ENCODE data around the gene PRR9. TPM values are rescaled to one million over a fixed set of nuclear protein-coding genes. Genes with fewer than 3 reads are reported as not detected.

Gene PRR9
- polyA plus RNA-seq, 1 donor from 2014 or later = not detected

DNA sequence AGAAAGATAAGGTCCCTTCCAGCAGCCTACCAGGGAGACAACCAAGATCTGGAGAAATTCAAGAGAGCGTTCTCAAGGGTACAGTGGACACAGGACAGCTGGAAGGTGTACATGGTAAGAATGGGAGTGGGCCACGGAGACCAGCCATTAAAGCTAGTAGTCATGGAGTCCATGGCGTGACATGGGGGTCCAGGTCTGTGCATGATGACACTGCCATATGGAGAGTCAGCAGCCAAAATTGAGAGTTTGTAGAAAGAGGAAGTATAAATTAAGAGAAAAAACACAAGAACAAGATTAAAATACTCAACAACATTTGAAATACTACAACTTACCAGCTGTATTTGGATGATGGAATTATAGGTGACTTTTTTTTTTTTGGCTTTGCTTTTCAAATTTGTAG is 34.2 kb downstream of the PRR9 start:
- Histone ChIP-seq H3K79me2 (replicated peaks; ENCODE audit: insufficient read depth, low read length) (no peaks in the 10 kb centered on the region), H3K9me3 (ENCODE audit: low read length) (no peaks in the 10 kb centered on the region), H3K27me3 (ENCODE audit: insufficient read depth, low read depth, low read length) (no peaks in the 10 kb centered on the region), H2AFZ (ENCODE audit: low read depth, low read length) (no peak overlapping the region), H3K9me2 (ENCODE audit: insufficient read depth, low read length) (no peaks in the 10 kb centered on the region), H4K20me1 (ENCODE audit: insufficient read depth) (no peaks in the 10 kb centered on the region), H3K36me3 (ENCODE audit: insufficient read depth, low read length) (no peaks in the 10 kb centered on the region), H3K27ac (ENCODE audit: low read length) (no peak overlapping the region), H3K4me3 (ENCODE audit: low read length) (no peak overlapping the region), H3K9ac (ENCODE audit: low read length) (no peak overlapping the region), H3F3A (ENCODE audit: insufficient read depth, low read length, poor library complexity, severe bottlenecking) (no peaks in the 10 kb centered on the region), H3K4me2 (ENCODE audit: low read length) (no peak overlapping the region)
- TF ChIP-seq POLR2AphosphoS5 (IDR thresholded peaks at IDR 0.05) (no peak), REST (IDR thresholded peaks at IDR 0.05; ENCODE audit: borderline replicate concordance) (no peak), RAD21 (conservative IDR thresholded peaks at IDR 0.05) (no peak), EP300 (conservative IDR thresholded peaks at IDR 0.05; ENCODE audit: poor library complexity, severe bottlenecking) (no peak), MXI1 (conservative IDR thresholded peaks at IDR 0.05; ENCODE audit: poor library complexity, severe bottlenecking) (no peak), TAF1 (IDR thresholded peaks at IDR 0.05; ENCODE audit: low read depth) (no peak), SMC3 (conservative IDR thresholded peaks at IDR 0.05; ENCODE audit: poor library complexity) (no peak), EZH2 (IDR thresholded peaks at IDR 0.05; ENCODE audit: borderline replicate concordance, insufficient read depth, low read length, poor library complexity, severe bottlenecking) (no peak), CTCF (IDR thresholded peaks at IDR 0.05; ENCODE audit: poor library complexity, severe bottlenecking) (no peak)

DNA sequence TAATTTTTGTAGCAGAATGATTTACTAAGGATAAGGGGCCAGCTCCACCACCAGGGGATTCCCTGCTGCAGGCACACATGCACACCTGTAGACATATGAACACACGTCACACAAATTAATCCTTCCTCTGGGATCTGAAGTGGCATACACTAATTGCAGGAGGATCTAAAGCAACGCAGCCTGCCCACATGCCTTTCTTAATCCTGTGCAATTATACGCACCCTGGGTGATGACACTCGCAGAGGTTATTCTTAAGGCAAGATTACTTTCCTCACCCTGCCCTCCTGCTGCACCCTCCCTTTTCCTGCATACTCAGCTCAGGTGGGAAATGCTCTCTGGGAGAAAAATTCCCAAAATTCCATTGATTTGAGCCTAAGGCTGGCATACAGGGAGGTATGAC is 34.6 kb downstream of the PRR9 start:
- no peaks in the 10 kb centered on the region for H3K9me3 ChIP-seq (ENCODE audit: low read length)
- no peak overlapping the region for H2AFZ ChIP-seq (ENCODE audit: low read depth, low read length)
- H3K4me3 ChIP-seq (ENCODE audit: low read length) = no peak overlapping the region
- no peak overlapping the region for H3K27ac ChIP-seq (ENCODE audit: low read length)
- H4K20me1 ChIP-seq (ENCODE audit: insufficient read depth) = no peaks in the 10 kb centered on the region
- no peaks in the 10 kb centered on the region for H3K27me3 ChIP-seq (ENCODE audit: insufficient read depth, low read depth, low read length)
- no peak overlapping the region for H3K4me2 ChIP-seq (ENCODE audit: low read length)
- H3K9me2 ChIP-seq (ENCODE audit: insufficient read depth, low read length) = no peaks in the 10 kb centered on the region
- H3K79me2 ChIP-seq (replicated peaks; ENCODE audit: insufficient read depth, low read length) = no peaks in the 10 kb centered on the region
- no peaks in the 10 kb centered on the region for H3F3A ChIP-seq (ENCODE audit: insufficient read depth, low read length, poor library complexity, severe bottlenecking)
- TF ChIP-seq REST (IDR thresholded peaks at IDR 0.05; ENCODE audit: borderline replicate concordance) (no peak), SMC3 (conservative IDR thresholded peaks at IDR 0.05; ENCODE audit: poor library complexity) (no peak), CTCF (IDR thresholded peaks at IDR 0.05; ENCODE audit: poor library complexity, severe bottlenecking) (no peak), RAD21 (conservative IDR thresholded peaks at IDR 0.05) (no peak), MXI1 (conservative IDR thresholded peaks at IDR 0.05; ENCODE audit: poor library complexity, severe bottlenecking) (no peak), EZH2 (IDR thresholded peaks at IDR 0.05; ENCODE audit: borderline replicate concordance, insufficient read depth, low read length, poor library complexity, severe bottlenecking) (no peak), EP300 (conservative IDR thresholded peaks at IDR 0.05; ENCODE audit: poor library complexity, severe bottlenecking) (no peak), TAF1 (IDR thresholded peaks at IDR 0.05; ENCODE audit: low read depth) (no peak), POLR2AphosphoS5 (IDR thresholded peaks at IDR 0.05) (no peak)
- H3K36me3 ChIP-seq (ENCODE audit: insufficient read depth, low read length) = no peaks in the 10 kb centered on the region
- H3K9ac ChIP-seq (ENCODE audit: low read length) = no peak overlapping the region

Measured in neural cell (in vitro differentiated cells).